Stimulated activated CD8-positive, alpha-beta memory T cell treated with anti-CD3 and anti-CD28 coated beads, Interleukin-7, amount 100 ng/mL, for 48 hours (primary cell): ENCODE results near the gene RNF114.
A peak's percentile ranks its signal among the peaks of the same experiment; 100 is the strongest.

Source experiments
- DNase-seq, 2 donors: peaks; one replicate each; pipeline ENCODE4 v3.0.0-alpha.2; 2020; ENCODE audit warnings: low read depth in 1 of 2; ENCODE audit errors: extremely low read depth in 1 of 2

RNF114 gene

GRCh38 chr20:49901588-49901987 is 34.6 kb upstream of the RNF114 start:
- DNase-seq = no peak

- DNase-seq = no peak
Measured at GRCh38 chr20:49904440-49905214, 31.6 kb upstream of the RNF114 start.

- DNase-seq = no peak
Measured at GRCh38 chr20:49905415-49906091, 30.6 kb upstream of the RNF114 start.

- no peak for DNase-seq
Measured at GRCh38 chr20:49906101-49906604, 30.0 kb upstream of the RNF114 start.

- no peak for DNase-seq
Measured at GRCh38 chr20:49906615-49907154, 29.5 kb upstream of the RNF114 start.

GRCh38 chr20:49907405-49908257 is 28.6 kb upstream of the RNF114 start:
- no peak for DNase-seq

GRCh38 chr20:49908258-49908565 is 28.0 kb upstream of the RNF114 start:
- DNase-seq = no peak

GRCh38 chr20:49909499-49910339 is 26.5 kb upstream of the RNF114 start:
- DNase-seq = no peak

- no peak for DNase-seq
Measured at GRCh38 chr20:49910340-49910706, 25.9 kb upstream of the RNF114 start.

GRCh38 chr20:49913399-49914047 is 22.7 kb upstream of the RNF114 start:
- no peak for DNase-seq

- no peak for DNase-seq
Measured at GRCh38 chr20:49914310-49915117, 21.7 kb upstream of the RNF114 start.

GRCh38 chr20:49915118-49915379 is 21.1 kb upstream of the RNF114 start:
- no peak for DNase-seq

GRCh38 chr20:49915380-49916145 is 20.6 kb upstream of the RNF114 start, which contains the start of gene SPATA2:
SPATA2 (minus strand) TSS chr20:49915529; CDS start chr20:49908490, 7,039 bp downstream.
- peak; percentile 81 to 95 for DNase-seq

- DNase-seq = no peak
Measured at GRCh38 chr20:49916146-49917002, 19.8 kb upstream of the RNF114 start.

- DNase-seq = no peak
Measured at GRCh38 chr20:49918446-49918845, 17.8 kb upstream of the RNF114 start.

GRCh38 chr20:49919009-49919408 is 17.2 kb upstream of the RNF114 start:
- DNase-seq = no peak

GRCh38 chr20:49919461-49919860 is 16.7 kb upstream of the RNF114 start:
- DNase-seq = no peak

GRCh38 chr20:49924247-49924646 is 11.9 kb upstream of the RNF114 start:
- no peak for DNase-seq
